Keratinocyte (primary cell): ENCODE measurements around the gene SPDYE3.
"Not testable (repeated sequence)": the region's sequence is repeated elsewhere in the genome, so short reads cannot be mapped to it uniquely, and the experiment has no call there.

Source experiments
- CTCF ChIP-seq, 3 experiments: IDR thresholded peaks in 1 of 3; conservative IDR thresholded peaks in 1 of 3; optimal IDR thresholded peaks in 1 of 3; 2 replicates in 2 of 3; 3 replicates in 1 of 3; pipeline versions ENCODE3 to v1.5.1; 2011; ENCODE audit warnings: low read length in 3 of 3, mild to moderate bottlenecking in 3 of 3, moderate library complexity in 2 of 3, control low read depth in 1 of 3, inconsistent platforms in 1 of 3; ENCODE audit not compliant: insufficient read depth in 2 of 3; ENCODE audit errors: extremely low read depth in 1 of 3
- EZH2 ChIP-seq: IDR thresholded peaks from one replicate; pipeline ENCODE4 v1.6.1; 2012; ENCODE audit warnings: inconsistent platforms, mild to moderate bottlenecking, low read length, moderate library complexity

- not testable (repeated sequence) for TF ChIP-seq CTCF (optimal IDR thresholded peaks at IDR 0.05 in 1 of 3, IDR thresholded peaks at IDR 0.05 in 1 of 3, conservative IDR thresholded peaks at IDR 0.05 in 1 of 3; ENCODE audit: extremely low read depth in 1 of 3, insufficient read depth in 2 of 3, low read length in 3 of 3); EZH2
These were observed 35.0 kb upstream of the SPDYE3 start for GRCh38 chr7:100272538-100272902.
